Medulla oblongata (tissue), 1 donor: Measurements from ENCODE around the gene MZT2B.
A peak's percentile ranks its signal among the peaks of the same experiment; 100 is the strongest.
"Not testable (repeated sequence)": the region's sequence is repeated elsewhere in the genome, so short reads cannot be mapped to it uniquely, and the experiment has no call there.

Source experiments
- DNase-seq: peaks from one replicate; pipeline ENCODE4 v3.0.0-alpha.2; 2015; ENCODE audit errors: extremely low spot score

MZT2B gene

DNA sequence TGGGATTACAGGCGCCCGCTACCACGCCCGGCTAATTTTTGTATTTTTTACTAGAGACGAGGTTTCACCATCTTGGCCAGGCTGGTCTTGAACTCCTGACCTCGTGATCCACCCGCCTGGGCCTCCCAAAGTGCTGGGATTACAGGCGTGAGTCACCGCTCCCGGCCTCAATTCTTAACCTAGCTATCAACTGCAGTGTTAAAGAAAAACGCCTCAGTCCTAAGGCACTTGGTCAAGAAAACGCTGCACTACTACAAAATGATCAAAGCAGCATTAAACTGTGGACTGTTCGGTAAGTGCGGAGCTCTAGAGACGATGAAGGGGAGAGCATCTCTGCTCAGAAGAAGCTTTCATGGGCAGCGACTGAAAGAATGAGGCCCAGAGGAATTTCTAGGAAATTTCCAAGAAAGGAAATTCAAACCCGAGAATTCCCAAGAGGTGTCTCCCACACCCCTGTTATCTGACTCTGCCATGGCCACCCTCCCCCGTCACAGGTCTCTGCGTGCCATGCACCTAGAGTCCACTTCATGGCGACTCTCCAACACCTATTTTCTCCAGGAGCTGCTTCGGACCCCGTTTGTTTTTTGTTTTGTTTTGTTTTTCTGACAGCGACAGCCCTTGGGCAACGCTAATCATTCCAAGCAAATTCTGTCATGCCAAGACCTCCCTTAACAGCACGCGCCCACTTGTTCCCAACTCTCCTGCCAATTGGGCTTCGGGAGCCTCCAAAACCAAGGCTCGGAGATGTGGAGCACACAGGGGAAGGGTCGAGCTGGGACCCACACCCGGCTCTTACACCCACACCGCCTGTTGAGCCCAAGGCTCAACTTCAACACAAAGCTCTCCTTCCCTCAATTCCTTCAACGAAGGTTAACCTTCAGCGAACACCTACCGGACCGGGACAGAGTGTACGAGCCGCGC is 1.4 kb upstream of the MZT2B start:
- not testable (repeated sequence) for DNase-seq

GRCh38 chr2:130181325-130181879 is 660 bp upstream of the MZT2B start, which contains the start of gene SMPD4:
TSS of gene SMPD4 (minus strand) at chr2:130181602. CDS start at chr2:130176592, 5,010 bp downstream.
- peak; percentile 97 for DNase-seq

DNA sequence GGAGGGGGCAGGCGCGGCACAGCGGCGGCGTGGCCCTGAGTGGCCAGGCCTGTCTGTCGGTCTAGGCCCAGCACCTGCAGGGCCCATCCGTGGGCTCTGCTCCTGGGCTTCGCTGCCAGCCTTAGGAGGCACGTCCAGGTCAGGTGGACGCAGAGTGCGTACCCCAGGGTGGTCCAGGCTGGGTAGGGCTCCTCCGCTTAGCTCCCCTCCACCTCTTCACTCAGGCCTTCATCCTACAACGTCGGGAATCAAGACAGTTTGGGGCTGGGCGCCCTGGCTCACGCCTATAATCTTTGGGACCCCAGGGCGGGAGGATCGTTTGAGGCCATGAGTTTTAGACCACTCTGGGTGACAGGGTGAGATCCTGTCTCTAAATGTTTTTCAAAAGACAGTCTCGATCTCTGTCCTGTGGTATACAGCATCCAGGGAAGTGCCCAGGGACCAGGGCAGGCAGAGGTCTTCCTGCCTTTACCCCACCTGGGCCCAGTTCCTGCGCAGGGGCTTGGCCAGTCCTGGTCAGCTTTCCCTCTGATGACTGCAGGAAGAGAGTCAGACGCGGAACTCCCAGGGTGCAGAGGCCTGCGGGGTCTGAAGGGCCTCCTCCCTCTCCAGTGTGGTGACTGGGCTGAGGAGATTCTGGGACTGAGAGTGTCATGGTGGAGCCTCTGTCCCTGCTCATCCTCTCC is 907 bp downstream of the MZT2B start:
- DNase-seq, result not testable (repeated sequence)

GRCh38 chr2:130183512-130184373 is 1.7 kb downstream of the MZT2B start:
- DNase-seq, result peak; percentile 74

- DNase-seq, result no peak
Observed at GRCh38 chr2:130185436-130185835, 3.4 kb downstream of the MZT2B start.

DNA sequence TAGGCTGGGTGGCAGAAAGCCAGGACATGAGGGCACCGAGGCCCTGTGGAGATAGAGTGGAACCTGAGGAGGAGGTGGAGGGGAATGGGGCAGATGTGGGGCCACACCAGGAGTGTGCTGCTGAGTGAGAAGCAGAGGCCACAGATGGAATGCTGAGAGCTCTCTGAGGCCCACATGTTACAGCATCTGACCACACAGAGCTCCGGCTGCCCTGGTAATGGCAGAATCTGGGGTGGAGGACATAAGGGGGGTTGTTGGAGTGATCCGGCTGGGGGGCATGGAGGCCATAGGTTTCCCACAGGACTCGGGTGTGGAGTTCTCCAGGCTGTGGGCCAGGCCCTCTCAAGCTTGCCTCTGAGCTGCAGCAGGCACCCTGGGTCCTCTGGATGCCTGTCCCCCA is 3.8 kb downstream of the MZT2B start:
- DNase-seq, result no peak

DNA sequence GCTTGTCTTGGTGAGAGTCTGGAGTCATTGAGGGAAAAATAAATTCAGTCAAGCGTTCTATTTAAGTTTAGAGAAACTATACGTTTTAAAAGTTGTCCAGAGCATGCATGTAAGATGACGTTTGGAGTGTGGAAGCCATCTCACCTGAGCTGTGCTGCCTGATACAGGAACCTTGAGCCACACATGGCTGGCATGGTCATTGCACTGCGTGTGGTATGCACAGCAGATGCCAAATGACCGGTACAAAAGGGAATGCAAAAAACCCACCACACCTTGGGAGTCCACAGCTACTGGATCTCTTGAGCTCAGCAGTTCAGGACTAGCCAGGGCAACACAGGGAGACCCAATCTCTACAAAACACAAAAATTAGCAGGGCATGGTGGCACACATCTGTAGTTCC is 4.3 kb downstream of the MZT2B start:
- no peak for DNase-seq

DNA sequence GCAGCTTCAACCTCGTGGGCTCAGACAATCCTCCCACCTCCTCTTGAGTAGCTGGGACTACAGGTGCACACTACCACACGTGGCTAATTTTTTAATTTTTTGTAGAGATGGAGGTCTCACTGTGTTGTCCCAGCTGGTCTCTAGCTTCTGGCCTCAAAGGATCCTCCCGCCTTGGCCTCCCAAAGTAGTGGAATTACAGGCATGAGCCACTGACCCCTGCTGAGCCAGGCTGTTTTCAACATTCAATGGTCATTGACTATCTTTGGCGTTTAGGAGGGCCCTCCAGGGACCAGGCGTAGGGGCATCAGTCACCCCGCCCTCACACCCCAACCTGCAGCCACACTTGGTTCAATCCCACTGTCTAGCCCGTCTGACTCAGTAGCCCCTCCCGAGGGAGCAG is 5.2 kb downstream of the MZT2B start:
- no peak for DNase-seq

DNA sequence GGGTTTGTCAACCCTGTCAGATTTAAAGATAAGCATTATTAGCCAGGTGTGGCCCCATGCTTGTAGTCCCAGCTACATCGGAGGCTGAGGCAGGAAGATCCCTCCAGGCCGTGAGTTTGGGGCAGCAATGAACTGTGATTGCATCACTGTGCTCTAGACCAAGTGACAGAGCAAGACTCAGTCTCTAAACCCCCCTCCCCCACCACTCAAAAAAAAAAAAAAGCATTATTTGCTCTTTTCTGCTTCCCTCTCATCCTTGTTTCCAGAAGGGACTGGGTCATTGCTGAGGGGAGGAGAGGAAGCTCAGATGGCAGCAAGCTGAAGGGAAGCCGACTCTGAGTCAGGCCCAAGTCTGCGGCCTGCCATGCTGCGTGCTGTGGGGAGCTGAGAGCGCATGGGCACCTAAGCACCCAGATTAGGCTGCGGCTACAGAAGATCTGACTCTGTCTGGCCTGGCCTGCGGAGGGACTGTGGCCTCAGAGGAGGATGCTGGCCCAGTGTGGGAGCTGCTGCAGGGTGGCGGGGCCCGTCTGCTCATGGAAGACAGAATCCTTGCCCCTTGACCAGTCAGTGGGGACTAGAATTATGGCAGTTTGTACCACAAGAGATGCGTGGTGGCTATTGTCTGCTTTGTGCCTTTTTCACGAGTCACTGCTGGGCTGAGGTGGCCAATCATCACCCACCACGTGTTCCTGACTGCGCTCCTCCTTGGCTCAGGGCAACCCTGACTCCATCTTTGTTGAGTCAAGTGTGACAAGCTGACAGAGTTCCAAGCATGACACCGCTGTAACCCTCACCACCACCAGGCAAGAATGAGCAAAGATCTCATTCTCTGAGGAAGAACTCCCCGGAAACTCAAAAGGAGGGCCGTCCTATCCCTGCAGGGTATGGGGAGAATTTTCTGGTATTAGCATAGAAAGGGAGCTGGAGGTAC is 6.1 kb downstream of the MZT2B start:
- not testable (repeated sequence) for DNase-seq

DNA sequence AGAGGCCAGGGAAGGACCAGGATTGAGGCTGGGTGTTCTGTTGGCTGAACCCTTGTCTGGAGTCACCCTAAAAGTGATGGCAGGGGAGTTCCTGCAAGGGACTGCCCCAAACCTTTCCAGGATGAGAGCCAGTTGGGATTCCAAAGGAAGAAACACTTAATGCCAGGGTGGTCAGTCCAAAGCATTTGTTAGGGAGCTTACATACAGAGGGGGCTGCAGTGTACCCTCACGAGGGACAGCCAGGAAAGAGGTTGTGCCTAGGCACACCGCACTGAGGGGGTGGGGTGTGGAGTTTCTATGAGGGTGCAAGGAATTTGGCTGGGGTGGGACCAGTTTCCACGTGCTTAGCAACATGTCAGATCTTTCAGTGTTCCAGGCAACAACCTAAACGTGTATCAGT is 6.9 kb downstream of the MZT2B start:
- DNase-seq, result not testable (repeated sequence)

GRCh38 chr2:130190237-130190636 is 8.2 kb downstream of the MZT2B start:
- no peak for DNase-seq

DNA sequence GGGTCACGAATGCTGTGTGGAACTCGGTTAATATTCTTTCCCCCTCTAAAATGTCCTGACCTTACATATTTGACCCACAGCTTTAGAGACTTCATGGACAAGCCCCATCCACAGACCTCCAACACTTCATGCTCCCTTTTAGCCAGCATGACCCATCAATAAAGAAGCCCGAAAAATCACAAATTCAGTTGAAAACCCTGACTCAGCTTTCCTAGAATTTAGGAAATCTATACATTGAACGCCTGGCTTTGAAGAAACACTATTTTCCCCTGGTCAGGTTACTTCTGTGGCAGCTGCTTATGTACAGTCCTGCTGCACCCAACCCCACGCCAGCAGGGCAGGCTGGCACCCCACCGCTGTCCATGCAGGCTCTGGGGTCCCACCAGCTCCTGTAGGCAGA is 9.3 kb downstream of the MZT2B start:
- not testable (repeated sequence) for DNase-seq

DNA sequence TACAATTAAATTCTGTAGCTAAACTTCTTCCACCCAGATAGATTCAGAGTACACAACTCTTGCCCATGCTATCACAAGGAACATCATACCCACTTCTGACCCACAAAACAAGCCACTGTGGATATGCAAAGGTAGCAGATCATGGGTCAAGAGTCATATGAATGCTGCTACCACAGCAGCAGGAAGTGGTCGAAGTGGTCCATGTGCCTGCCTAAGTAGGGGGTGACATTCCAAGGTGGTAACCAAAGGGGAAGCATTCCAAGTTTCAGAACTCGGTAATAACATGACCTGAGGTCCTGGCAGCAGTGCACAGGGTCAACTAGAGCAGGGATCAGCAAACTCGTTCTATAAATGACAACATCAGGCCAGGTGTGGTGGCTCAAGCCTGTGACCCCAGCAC is 10.4 kb downstream of the MZT2B start:
- not testable (repeated sequence) for DNase-seq

DNA sequence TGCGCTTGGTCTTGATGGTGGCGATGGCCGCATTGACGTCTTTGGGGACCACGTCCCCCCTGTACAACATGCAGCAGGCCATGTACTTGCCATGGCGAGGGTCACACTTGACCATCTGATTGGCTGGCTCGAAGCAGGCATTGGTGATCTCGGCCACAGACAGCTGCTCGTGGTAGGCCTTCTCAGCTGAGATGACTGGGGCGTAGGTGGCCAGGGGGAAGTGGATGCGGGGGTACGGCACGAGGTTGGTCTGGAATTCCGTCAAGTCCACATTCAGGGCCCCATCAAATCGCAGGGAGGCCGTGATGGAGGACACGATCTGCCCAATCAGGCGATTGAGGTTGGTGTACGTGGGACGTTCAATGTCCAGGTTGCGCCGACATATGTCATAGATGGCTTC is 11.8 kb downstream of the MZT2B start:
- DNase-seq, result not testable (repeated sequence)

DNA sequence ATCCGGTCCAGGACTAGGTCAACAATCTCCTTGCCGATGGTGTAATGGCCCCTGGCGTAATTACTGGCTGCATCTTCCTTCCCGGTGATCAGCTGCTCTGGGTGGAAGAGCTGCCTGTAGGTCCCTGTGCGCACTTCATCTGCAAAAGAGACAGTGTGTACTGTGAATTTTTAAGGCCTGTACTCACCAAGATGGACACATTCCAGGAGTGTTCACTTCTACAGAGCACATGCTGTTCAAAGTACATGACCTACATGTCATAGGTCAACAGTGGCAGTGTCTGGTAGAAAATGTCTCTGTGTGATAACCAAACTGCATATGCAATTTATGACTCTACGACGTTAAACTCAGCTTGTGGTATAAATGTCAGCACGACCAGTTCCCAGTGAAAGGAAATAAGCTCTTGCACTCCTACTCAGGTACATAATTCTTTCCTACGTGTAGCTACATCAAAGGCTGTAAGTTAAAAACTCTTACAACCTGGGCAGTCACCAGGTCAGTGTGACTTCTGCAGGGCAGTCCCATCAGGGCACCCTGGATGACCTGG is 13.1 kb downstream of the MZT2B start:
- not testable (repeated sequence) for DNase-seq

- DNase-seq, result not testable (repeated sequence)
Observed at GRCh38 chr2:130196052-130196451, 14.0 kb downstream of the MZT2B start.

DNA sequence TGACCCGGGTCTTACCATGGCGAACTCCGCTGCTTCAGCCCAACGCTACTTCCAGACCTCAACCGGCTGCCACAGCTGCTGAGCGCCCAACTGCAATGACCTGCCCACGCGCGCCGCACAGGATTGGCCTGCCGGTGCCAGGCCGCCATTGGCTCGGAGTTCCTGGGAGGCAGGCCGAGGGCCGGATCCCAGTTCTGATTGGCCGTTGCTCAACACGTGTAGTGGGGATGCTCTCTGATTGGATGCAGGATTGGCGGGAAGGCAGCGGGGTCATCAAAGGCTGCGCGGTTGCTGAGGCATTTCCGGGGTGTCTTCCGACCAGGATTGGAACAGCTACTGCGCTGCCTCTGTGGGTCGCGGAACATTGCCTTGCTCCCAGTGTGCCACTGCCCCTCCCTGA is 16.3 kb downstream of the MZT2B start, which contains the start of gene TUBA3E:
TUBA3E (minus strand) TSS at position 97 of the 400 bp plus-strand sequence; CDS start at position 18, 79 bp downstream.
- no peak for DNase-seq

DNA sequence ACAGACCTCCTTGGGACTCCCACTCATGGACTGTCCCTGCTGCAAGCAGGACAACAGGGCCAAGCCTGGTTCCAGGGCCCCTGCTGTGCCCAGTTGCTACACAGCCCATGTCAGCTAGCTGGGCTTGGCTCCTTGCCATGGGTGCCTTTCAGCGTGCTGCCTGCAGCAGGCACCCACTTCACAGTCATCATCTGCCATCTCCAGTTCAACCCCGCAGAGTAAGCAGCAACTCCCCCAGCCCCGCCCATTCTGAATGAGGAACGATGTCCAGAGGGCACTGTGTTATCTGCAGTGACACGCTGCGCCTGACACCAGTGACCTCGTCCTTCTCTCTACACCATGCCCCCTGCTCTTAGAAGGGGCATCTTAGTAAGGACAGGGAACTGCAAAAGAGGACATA is 20.5 kb downstream of the MZT2B start:
- DNase-seq, result not testable (repeated sequence)

DNA sequence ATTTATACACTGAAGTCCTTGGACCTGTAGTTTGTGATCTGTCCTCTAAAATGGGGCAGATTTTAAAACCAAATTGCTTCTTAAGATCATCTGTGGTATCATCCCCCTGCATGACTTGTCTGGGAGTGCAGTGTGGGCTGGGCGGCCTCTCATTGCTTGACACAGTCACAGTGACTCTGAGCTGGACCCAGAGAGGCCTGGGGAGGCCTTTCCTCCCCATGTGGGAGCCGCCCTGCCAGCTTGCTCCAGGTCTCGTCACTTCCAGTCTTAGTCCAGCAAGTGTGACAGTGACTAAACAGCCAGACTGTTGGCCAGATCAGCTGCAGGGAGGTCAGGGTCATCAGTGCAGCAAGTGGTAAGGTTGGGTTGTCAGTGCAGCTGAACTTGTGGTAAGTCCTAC is 21.1 kb downstream of the MZT2B start:
- DNase-seq, result not testable (repeated sequence)

GRCh38 chr2:130207051-130207450 is 25.0 kb downstream of the MZT2B start:
- DNase-seq, result not testable (repeated sequence)
